Upper lobe of right lung (tissue), 1 donor: ENCODE results near the gene LYRM1. TPM values are rescaled to one million over a fixed set of nuclear protein-coding genes. Genes with fewer than 3 reads are reported as not detected.
A peak's percentile ranks its signal among the peaks of the same experiment; 100 is the strongest.
"Not testable (repeated sequence)": the region's sequence is repeated elsewhere in the genome, so short reads cannot be mapped to it uniquely, and the experiment has no call there.

Source experiments
- ATAC-seq: fragments of 200-7000 bp; cut with Tn5 transposase; one replicate; pipeline ENCODE4 v1.9.1; 2020; ENCODE audit warnings: mild to moderate bottlenecking, moderate library complexity
- DNase-seq: peaks from one replicate; pipeline ENCODE4 v3.0.0-alpha.2; 2020
- H3K27ac ChIP-seq: fragments of 200-600 bp; one replicate; pipeline ENCODE4 v1.8.0; 2022
- H3K27me3 ChIP-seq: fragments of 200-600 bp; one replicate; pipeline ENCODE4 v1.8.0; 2022; ENCODE audit warnings: mild to moderate bottlenecking
- H3K36me3 ChIP-seq: fragments of 200-600 bp; one replicate; pipeline ENCODE4 v1.8.0; 2022
- H3K4me1 ChIP-seq: fragments of 200-600 bp; one replicate; pipeline ENCODE4 v1.8.0; 2022
- H3K4me3 ChIP-seq: fragments of 200-600 bp; one replicate; pipeline ENCODE4 v1.8.0; 2022; ENCODE audit warnings: mild to moderate bottlenecking
- H3K9me3 ChIP-seq: fragments of 200-600 bp; one replicate; pipeline ENCODE4 v1.8.0; 2022
- CTCF ChIP-seq: fragments of 200-600 bp; IDR thresholded peaks from one replicate; pipeline ENCODE4 v1.8.0; 2022; ENCODE audit warnings: antibody characterized with exemption
- intact Hi-C: fragments of 100-400 bp; cut with DNase I; formaldehyde crosslinking; loops from one replicate; pipeline ENCODE4 v1.11.0; 2022
- total RNA-seq: library from RNA; stranded (reverse); fragmentation: NEBNext Ultra II Directional; extraction: Animal tissue kit (Norgen Biotek cat#: 25700); gene quantifications from one replicate; pipeline ENCODE4 v1.2.1, GENCODE V29; 2021
- donor health status: DM: no; HTN: yes; CAD: no; lungs with severe emphysema.

LYRM1 gene
- total RNA-seq, 1 donor from 2014 or later = 28.9 TPM

- Histone ChIP-seq H3K27me3 (no peaks in the 10 kb centered on the region), H3K36me3 (no peaks in the 10 kb centered on the region), H3K4me3 (no peak overlapping the region), H3K9me3 (no peaks in the 10 kb centered on the region), H3K27ac (no peak overlapping the region), H3K4me1 (no peaks in the 10 kb centered on the region)
- DNase-seq (peak; percentile 1), ATAC-seq (no peak)
- intact Hi-C loops = no loop called here
- no peak for TF ChIP-seq CTCF
These were observed 41.7 kb downstream of the LYRM1 start for GRCh38 chr16:20942256-20942655.

- Histone ChIP-seq H3K4me3 (no peak overlapping the region), H3K27ac (no peak overlapping the region), H3K27me3 (no peaks in the 10 kb centered on the region), H3K9me3 (no peaks in the 10 kb centered on the region), H3K4me1 (no peaks in the 10 kb centered on the region), H3K36me3 (no peaks in the 10 kb centered on the region)
- TF ChIP-seq CTCF = no peak
- intact Hi-C loops = no loop called here
- no peak for ATAC-seq
- no peak for DNase-seq
These were observed 44.4 kb downstream of the LYRM1 start for GRCh38 chr16:20944861-20945574.

GRCh38 chr16:20945575-20945875 lies 45.0 kb downstream of the LYRM1 start:
- ATAC-seq, H3K27me3 ChIP-seq, DNase-seq, H3K4me3 ChIP-seq, H3K27ac ChIP-seq, H3K4me1 ChIP-seq, H3K36me3 ChIP-seq, intact Hi-C loops, H3K9me3 ChIP-seq: not testable (repeated sequence)

GRCh38 chr16:20946015-20946629 lies 45.6 kb downstream of the LYRM1 start:
- intact Hi-C loops = no loop called here
- no peak for TF ChIP-seq CTCF
- no peaks in the 10 kb centered on the region for H3K27me3 ChIP-seq
- DNase-seq (no peak), ATAC-seq (no peak)
- H3K4me3 ChIP-seq = no peak overlapping the region
- H3K9me3 ChIP-seq = no peaks in the 10 kb centered on the region
- no peak overlapping the region for H3K27ac ChIP-seq
- H3K36me3 ChIP-seq = no peaks in the 10 kb centered on the region
- no peaks in the 10 kb centered on the region for H3K4me1 ChIP-seq

GRCh38 chr16:20948444-20948843 lies 47.9 kb downstream of the LYRM1 start:
- Histone ChIP-seq H3K27me3 (no peaks in the 10 kb centered on the region), H3K27ac (no peak overlapping the region), H3K4me3 (no peak overlapping the region), H3K4me1 (no peaks in the 10 kb centered on the region), H3K9me3 (no peaks in the 10 kb centered on the region), H3K36me3 (no peaks in the 10 kb centered on the region)
- intact Hi-C loops = no loop called here
- TF ChIP-seq CTCF = no peak
- no peak for ATAC-seq
- no peak for DNase-seq

GRCh38 chr16:20949660-20950059 lies 49.1 kb downstream of the LYRM1 start:
- Histone ChIP-seq H3K4me1 (no peaks in the 10 kb centered on the region), H3K27ac (no peak overlapping the region), H3K27me3 (no peaks in the 10 kb centered on the region), H3K4me3 (no peak overlapping the region), H3K9me3 (no peaks in the 10 kb centered on the region), H3K36me3 (no peaks in the 10 kb centered on the region)
- intact Hi-C loops = no loop called here
- no peak for ATAC-seq
- no peak for DNase-seq
- no peak for TF ChIP-seq CTCF
